H9 (cell line): ENCODE data around the gene LATS2. TPM values are rescaled to one million over a fixed set of nuclear protein-coding genes. Genes with fewer than 3 reads are reported as not detected.

ENCODE experiments used
- DNase-seq: peaks from one replicate; pipeline ENCODE4 v3.0.0-alpha.2; 2017
- H2AFZ ChIP-seq: one replicate; pipeline ENCODE4 v1.6.1; 2013; ENCODE audit warnings: mild to moderate bottlenecking, low read length, control low read depth, moderate library complexity
- H2AK5ac ChIP-seq: 2 replicates; pipeline ENCODE4 v1.6.1; 2013; ENCODE audit warnings: low read length, control low read depth, mixed read lengths; ENCODE audit not compliant: insufficient read length
- H2BK120ac ChIP-seq: one replicate; pipeline ENCODE4 v1.6.1; 2013; ENCODE audit warnings: low read depth, mild to moderate bottlenecking, low read length, control low read depth, inconsistent platforms; ENCODE audit not compliant: poor library complexity, severe bottlenecking
- H2BK12ac ChIP-seq: 2 replicates; pipeline ENCODE4 v1.6.1; 2013; ENCODE audit warnings: low read length, control low read depth, mixed read lengths, low read depth; ENCODE audit not compliant: insufficient read length
- H2BK15ac ChIP-seq: 2 replicates; pipeline ENCODE4 v1.6.1; 2013; ENCODE audit warnings: low read depth, low read length, control low read depth
- H2BK20ac ChIP-seq: one replicate; pipeline ENCODE4 v1.6.1; 2013; ENCODE audit warnings: low read depth, mild to moderate bottlenecking, low read length, control low read depth, inconsistent platforms; ENCODE audit not compliant: poor library complexity, severe bottlenecking
- H2BK5ac ChIP-seq: 2 replicates; pipeline ENCODE4 v1.6.1; 2013; ENCODE audit warnings: low read length, control low read depth, mixed read lengths; ENCODE audit not compliant: insufficient read length
- H3K14ac ChIP-seq: 2 replicates; pipeline ENCODE4 v1.6.1; 2013; ENCODE audit warnings: low read length, control low read depth; ENCODE audit not compliant: insufficient read depth
- H3K18ac ChIP-seq: 2 replicates; pipeline ENCODE4 v1.6.1; 2013; ENCODE audit warnings: low read depth, mild to moderate bottlenecking, mixed read lengths, low read length, control low read depth; ENCODE audit not compliant: insufficient read length
- H3K23ac ChIP-seq: 2 replicates; pipeline ENCODE4 v1.6.1; 2013; ENCODE audit warnings: low read length, control low read depth, mixed read lengths, low read depth; ENCODE audit not compliant: insufficient read length
- H3K23me2 ChIP-seq: 2 replicates; pipeline ENCODE4 v1.6.1; 2013; ENCODE audit warnings: low read depth, mild to moderate bottlenecking, mixed read lengths, low read length, control low read depth; ENCODE audit not compliant: insufficient read length, poor library complexity, severe bottlenecking
- H3K27ac ChIP-seq: 2 replicates; pipeline ENCODE4 v1.5.1; 2013; ENCODE audit warnings: low read length, control low read depth, mixed read lengths, low read depth; ENCODE audit not compliant: insufficient read length
- H3K27me3 ChIP-seq: 2 replicates; pipeline ENCODE4 v1.6.1; 2013; ENCODE audit warnings: low read length, control low read depth, inconsistent platforms; ENCODE audit not compliant: insufficient read depth
- H3K4ac ChIP-seq: 2 replicates; pipeline ENCODE4 v1.6.1; 2013; ENCODE audit warnings: low read depth, mild to moderate bottlenecking, control low read depth, inconsistent platforms, low read length, moderate library complexity
- H3K4me1 ChIP-seq: 2 replicates; pipeline ENCODE4 v1.6.1; 2013; ENCODE audit warnings: low read length, control low read depth, inconsistent platforms; ENCODE audit not compliant: insufficient read depth
- H3K4me2 ChIP-seq: 2 replicates; pipeline ENCODE4 v1.6.1; 2013; ENCODE audit warnings: low read length, control low read depth, mixed read lengths; ENCODE audit not compliant: insufficient read length, insufficient read depth
- H3K56ac ChIP-seq: 2 replicates; pipeline ENCODE4 v1.6.1; 2013; ENCODE audit warnings: low read depth, mild to moderate bottlenecking, mixed read lengths, low read length, control low read depth; ENCODE audit not compliant: insufficient read length
- H3K79me1 ChIP-seq: 2 replicates; pipeline ENCODE4 v1.6.1; 2013; ENCODE audit warnings: low read depth, mild to moderate bottlenecking, moderate library complexity, low read length, control low read depth, inconsistent platforms; ENCODE audit not compliant: insufficient read depth, poor library complexity, severe bottlenecking
- H3K79me2 ChIP-seq: 2 replicates; pipeline ENCODE4 v1.6.1; 2013; ENCODE audit warnings: low read length, control low read depth, inconsistent platforms; ENCODE audit not compliant: insufficient read depth
- H3K9ac ChIP-seq: 2 replicates; pipeline ENCODE4 v1.6.1; 2013; ENCODE audit warnings: low read length, control low read depth, mixed read lengths; ENCODE audit not compliant: insufficient read length; ENCODE audit errors: extremely low read depth
- H3K9me3 ChIP-seq: one replicate; pipeline ENCODE4 v1.6.1; 2013; ENCODE audit warnings: low read depth, low read length, inconsistent platforms; ENCODE audit not compliant: control insufficient read depth
- H3T11ph ChIP-seq: one replicate; pipeline ENCODE4 v1.6.1; 2013; ENCODE audit warnings: mild to moderate bottlenecking, low read length, control low read depth, inconsistent platforms
- H4K20me1 ChIP-seq: one replicate; pipeline ENCODE4 v1.6.1; 2013; ENCODE audit not compliant: control insufficient read depth, insufficient read length, insufficient read depth
- H4K5ac ChIP-seq: 2 replicates; pipeline ENCODE4 v1.6.1; 2013; ENCODE audit warnings: low read depth, mild to moderate bottlenecking, mixed read lengths, low read length, control low read depth; ENCODE audit not compliant: insufficient read length
- H4K8ac ChIP-seq: replicated peaks from 2 replicates; pipeline ENCODE4 v1.6.1; 2013; ENCODE audit warnings: low read length, control low read depth, mixed read lengths, low read depth; ENCODE audit not compliant: insufficient read length
- H4K91ac ChIP-seq: 2 replicates; pipeline ENCODE4 v1.6.1; 2013; ENCODE audit warnings: low read depth, mild to moderate bottlenecking, moderate library complexity, mixed read lengths, low read length, control low read depth; ENCODE audit not compliant: insufficient read length
- H3K27ac Mint-ChIP-seq, 3 experiments: 2 replicates in 2 of 3; 3 replicates in 1 of 3; pipeline ENCODE4 v1.8.0; 2020 to 2021; ENCODE audit warnings: mixed read lengths in 3 of 3, mild to moderate bottlenecking in 1 of 3, moderate library complexity in 1 of 3
- H3K27me3 Mint-ChIP-seq: 2 replicates; pipeline ENCODE4 v1.8.0; 2021; ENCODE audit warnings: low read depth, mild to moderate bottlenecking, moderate library complexity, mixed read lengths
- H3K36me3 Mint-ChIP-seq, 3 experiments: 2 replicates in 2 of 3; 3 replicates in 1 of 3; pipeline ENCODE4 v1.8.0; 2020 to 2021; ENCODE audit warnings: low read depth in 3 of 3, mixed read lengths in 3 of 3; ENCODE audit not compliant: insufficient read depth in 1 of 3
- H3K4me1 Mint-ChIP-seq, 2 experiments: 2 replicates each; pipeline ENCODE4 v1.8.0; 2020; ENCODE audit warnings: mixed read lengths in 2 of 2
- H3K4me3 Mint-ChIP-seq, 2 experiments: 2 replicates in 1 of 2; 3 replicates in 1 of 2; pipeline ENCODE4 v1.8.0; 2020 to 2021; ENCODE audit warnings: mild to moderate bottlenecking in 2 of 2, mixed read lengths in 2 of 2, moderate library complexity in 1 of 2
- H3K9me3 Mint-ChIP-seq, 2 experiments: 2 replicates in 1 of 2; 3 replicates in 1 of 2; pipeline ENCODE4 v1.8.0; 2020; ENCODE audit warnings: mild to moderate bottlenecking in 2 of 2, mixed read lengths in 2 of 2, moderate library complexity in 1 of 2
- CTCF ChIP-seq: fragments of 200-600 bp; sonication (generic); conservative IDR thresholded peaks from 3 replicates; pipeline ENCODE4 v1.8.0; 2021; ENCODE audit warnings: antibody characterized with exemption, mild to moderate bottlenecking
- WGBS: extraction: QIAGEN DNeasy Blood & Tissue Kit; methylation state at CpG from one replicate; pipeline ENCODE4 v1.1.7; 2013; ENCODE audit warnings: missing lambda C conversion rate, low lambda C conversion rate, mixed read lengths; ENCODE audit not compliant: insufficient read length; ENCODE audit errors: extremely low coverage; 5-methylcytosine and 5-hydroxymethylcytosine counted together
- total RNA-seq: library from RNA; stranded (reverse); gene quantifications from 2 replicates; pipeline ENCODE4 v1.2.1, GENCODE V29; 2021

The LATS2 gene
- total RNA-seq, 1 experiment from 2014 or later: 20.0 TPM

GRCh38 chr13:21080593-21080891 is 19.2 kb upstream of the LATS2 start:
- H4K91ac ChIP-seq: no peak overlapping the region
- H2BK120ac ChIP-seq: no peak overlapping the region
- WGBS: no CpG with 5 or more reads among the region's 3 CpGs
- no peaks in the 10 kb centered on the region for H3K23me2 ChIP-seq
- H3K9ac ChIP-seq: no peak overlapping the region
- Mint-ChIP-seq H3K36me3 (no peaks in the 10 kb centered on the region; a peak in 1 of 7 replicates), H3K27me3 (peaks cover 5% of the 10 kb centered on the region), H3K9me3 (no peaks in the 10 kb centered on the region; a peak in 1 of 5 replicates), H3K4me3 (no peak overlapping the region), H3K27ac (no peak overlapping the region), H3K4me1 (peaks cover 5% of the 10 kb centered on the region in 2 experiments)
- no peak overlapping the region for H3K4ac ChIP-seq
- H3K4me2 ChIP-seq: no peak overlapping the region
- H3K56ac ChIP-seq: no peak overlapping the region
- H3T11ph ChIP-seq: no peak overlapping the region
- no peak overlapping the region for H3K23ac ChIP-seq
- H4K8ac ChIP-seq: no peak overlapping the region
- H3K9me3 ChIP-seq: no peaks in the 10 kb centered on the region
- no peak overlapping the region for H4K5ac ChIP-seq
- H3K14ac ChIP-seq: no peak overlapping the region
- no peaks in the 10 kb centered on the region for H4K20me1 ChIP-seq
- H2BK20ac ChIP-seq: no peak overlapping the region
- no peaks in the 10 kb centered on the region for H3K79me2 ChIP-seq
- H2AK5ac ChIP-seq: no peak overlapping the region
- no peak overlapping the region for H2BK5ac ChIP-seq
- H2AFZ ChIP-seq: no peak overlapping the region
- no peak overlapping the region for H3K18ac ChIP-seq
- H3K79me1 ChIP-seq: no peaks in the 10 kb centered on the region
- H3K27ac ChIP-seq: no peak overlapping the region
- no peak for DNase-seq
- no peak overlapping the region for H2BK15ac ChIP-seq
- no peak overlapping the region for H2BK12ac ChIP-seq
- TF ChIP-seq CTCF: no peak
- no peaks in the 10 kb centered on the region for H3K4me1 ChIP-seq
- H3K27me3 ChIP-seq: no peaks in the 10 kb centered on the region
